Putamen (tissue), 1 donor: Measurements from ENCODE around the gene GCHFR.

Experiments
- DNase-seq: peaks from one replicate; pipeline ENCODE4 v3.0.0-alpha.2; 2016; ENCODE audit warnings: low spot score

Gene GCHFR

GRCh38 chr15:40775740-40776536 is 12.1 kb downstream of the GCHFR start:
- no peak for DNase-seq

- DNase-seq, result no peak
Measured at GRCh38 chr15:40776537-40777141, 12.8 kb downstream of the GCHFR start.

GRCh38 chr15:40782609-40783227 is 18.9 kb downstream of the GCHFR start:
- no peak for DNase-seq

GRCh38 chr15:40785164-40785563 is 21.3 kb downstream of the GCHFR start:
- no peak for DNase-seq

- no peak for DNase-seq
Measured at GRCh38 chr15:40785814-40786213, 21.9 kb downstream of the GCHFR start.

GRCh38 chr15:40787344-40787841 is 23.5 kb downstream of the GCHFR start:
- no peak for DNase-seq

GRCh38 chr15:40787991-40788390 is 24.1 kb downstream of the GCHFR start:
- DNase-seq, result no peak

GRCh38 chr15:40789119-40789518 is 25.3 kb downstream of the GCHFR start:
- DNase-seq, result no peak

GRCh38 chr15:40789999-40790398 is 26.1 kb downstream of the GCHFR start:
- DNase-seq, result no peak

- no peak for DNase-seq
Measured at GRCh38 chr15:40790718-40791117, 26.9 kb downstream of the GCHFR start.

- DNase-seq, result no peak
Measured at GRCh38 chr15:40792394-40792793, 28.5 kb downstream of the GCHFR start.

- no peak for DNase-seq
Measured at GRCh38 chr15:40793216-40793989, 29.5 kb downstream of the GCHFR start.

- DNase-seq, result no peak
Measured at GRCh38 chr15:40796041-40796440, 32.2 kb downstream of the GCHFR start.

- no peak for DNase-seq
Measured at GRCh38 chr15:40796512-40796911, 32.6 kb downstream of the GCHFR start.

GRCh38 chr15:40799523-40799922 is 35.7 kb downstream of the GCHFR start:
- no peak for DNase-seq

GRCh38 chr15:40803076-40803475 is 39.2 kb downstream of the GCHFR start:
- DNase-seq, result no peak

GRCh38 chr15:40803688-40804087 is 39.8 kb downstream of the GCHFR start:
- DNase-seq, result no peak

GRCh38 chr15:40806672-40807027 is 42.8 kb downstream of the GCHFR start:
- DNase-seq, result no peak

GRCh38 chr15:40807028-40807887 is 43.4 kb downstream of the GCHFR start, which contains the start of the genes DNAJC17 and ZFYVE19:
TSS of gene DNAJC17 (minus strand) at chr15:40807473. CDS start at chr15:40807446, 27 bp downstream.
TSS of gene ZFYVE19 (plus strand) at chr15:40807089. CDS start at chr15:40807590, 501 bp downstream.
- DNase-seq, result peak; percentile 99

- DNase-seq, result no peak
Measured at GRCh38 chr15:40807888-40808461, 44.1 kb downstream of the GCHFR start.
